Left cardiac atrium (tissue), 4 donors: ENCODE results near the gene RECQL. TPM values are rescaled to one million over a fixed set of nuclear protein-coding genes. Genes with fewer than 3 reads are reported as not detected.
"Not testable (repeated sequence)": the region's sequence is repeated elsewhere in the genome, so short reads cannot be mapped to it uniquely, and the experiment has no call there.

Source experiments
- ATAC-seq, 2 donors: fragments of 200-7000 bp; cut with Tn5 transposase; one replicate each; pipeline ENCODE4 v1.9.1; 2020; ENCODE audit warnings: mild to moderate bottlenecking in 2 of 2, moderate library complexity in 2 of 2
- DNase-seq: peaks from one replicate; pipeline ENCODE4 v3.0.0-alpha.2; 2020
- intact Hi-C, 2 donors: fragments of 100-400 bp; cut with DNase I; formaldehyde crosslinking; loops; one replicate each; pipeline versions ENCODE4 v1.14.1 to v1.15.1; 2022 to 2023
- total RNA-seq, 2 donors: library from RNA; stranded (reverse); fragmentation: NEBNext Ultra II Directional; extraction: Animal tissue kit (Norgen Biotek cat#: 25700); gene quantifications; one replicate each; pipeline ENCODE4 v1.2.1, GENCODE V29; 2021
- donor health status: DM: no; HTN: yes; CAD: no.
- donor health status: DM: no; HTN: yes; CAD: no; lungs with severe emphysema.
- donor health status: DM: yes; HTN: yes; CAD: no.
- donor health status: Dilated cardiomyopathy.

The RECQL gene
- total RNA-seq, 2 donors from 2014 or later = 19.9 to 23.9 TPM

- intact Hi-C loops = no loop called here
- DNase-seq (no peak), ATAC-seq (no peak)
Observed at GRCh38 chr12:21509768-21510167, 8.3 kb upstream of the RECQL start.

GRCh38 chr12:21507849-21508248, 6.4 kb upstream of the RECQL start:
- DNase-seq (no peak), ATAC-seq (no peak)
- intact Hi-C loops = no loop called here

GRCh38 chr12:21505888-21506287, 4.5 kb upstream of the RECQL start:
- intact Hi-C loops = no loop called here
- ATAC-seq (no peak), DNase-seq (no peak)

- DNase-seq = no peak
- no peak for ATAC-seq
- intact Hi-C loops = no loop called here
Observed at GRCh38 chr12:21502872-21503271, 1.4 kb upstream of the RECQL start.

- ATAC-seq (peak; percentile 8 to 27), DNase-seq (no peak)
- intact Hi-C loops = no loop called here
Observed at GRCh38 chr12:21502164-21502496, 695 bp upstream of the RECQL start.

GRCh38 chr12:21500786-21501257, 613 bp downstream of the RECQL start:
- DNase-seq (no peak), ATAC-seq (no peak)
- intact Hi-C loops = loop anchor here in 1 of 2 donors (2.0 kb wide), 1 partner anchor 180 kb away; no protein-coding TSS in a partner anchor

- ATAC-seq (no peak), DNase-seq (no peak)
- intact Hi-C loops = loop anchor here in 1 of 2 donors (2.0 kb wide), 1 partner anchor 181 kb away; no protein-coding TSS in a partner anchor
Observed at GRCh38 chr12:21499765-21500164, 1.7 kb downstream of the RECQL start.

GRCh38 chr12:21485998-21486397, 15.4 kb downstream of the RECQL start:
- intact Hi-C loops = no loop called here
- ATAC-seq (no peak), DNase-seq (no peak)

GRCh38 chr12:21483531-21483930, 17.9 kb downstream of the RECQL start:
- DNase-seq = no peak
- ATAC-seq = no peak
- intact Hi-C loops = no loop called here

GRCh38 chr12:21478756-21479455, 22.5 kb downstream of the RECQL start:
- intact Hi-C loops = no loop called here
- DNase-seq = no peak
- ATAC-seq = no peak

GRCh38 chr12:21476949-21477348, 24.5 kb downstream of the RECQL start:
- DNase-seq (no peak), ATAC-seq (no peak)
- intact Hi-C loops = no loop called here

- intact Hi-C loops = no loop called here
- DNase-seq (no peak), ATAC-seq (no peak)
Observed at GRCh38 chr12:21475552-21475951, 25.9 kb downstream of the RECQL start.

GRCh38 chr12:21472197-21472823, 29.1 kb downstream of the RECQL start:
- intact Hi-C loops = no loop called here
- ATAC-seq = no peak
- no peak for DNase-seq

- intact Hi-C loops = no loop called here
- DNase-seq = no peak
- no peak for ATAC-seq
Observed at GRCh38 chr12:21471294-21471693, 30.1 kb downstream of the RECQL start.

GRCh38 chr12:21467334-21467733, 34.1 kb downstream of the RECQL start:
- ATAC-seq, DNase-seq, intact Hi-C loops: not testable (repeated sequence)

GRCh38 chr12:21459474-21459873, 42.0 kb downstream of the RECQL start:
- DNase-seq (no peak), ATAC-seq (no peak)
- intact Hi-C loops = no loop called here

GRCh38 chr12:21456291-21456780, 45.1 kb downstream of the RECQL start:
- DNase-seq (no peak), ATAC-seq (no peak)
- intact Hi-C loops = no loop called here

GRCh38 chr12:21453312-21453852, 48.1 kb downstream of the RECQL start:
- ATAC-seq (no peak), DNase-seq (no peak)
- intact Hi-C loops = no loop called here

- ATAC-seq (no peak), DNase-seq (no peak)
- intact Hi-C loops = no loop called here
Observed at GRCh38 chr12:21451529-21451928, 49.9 kb downstream of the RECQL start.
